GM19099 (cell line): Measurements from ENCODE around the gene PUSL1.
A peak's percentile ranks its signal among the peaks of the same experiment; 100 is the strongest.

Experiments
- POLR2A ChIP-seq: IDR thresholded peaks from 3 replicates; pipeline ENCODE4 v1.6.1; 2011; ENCODE audit warnings: low read depth; ENCODE audit not compliant: insufficient read length; ENCODE audit errors: extremely low read depth

PUSL1 gene

DNA sequence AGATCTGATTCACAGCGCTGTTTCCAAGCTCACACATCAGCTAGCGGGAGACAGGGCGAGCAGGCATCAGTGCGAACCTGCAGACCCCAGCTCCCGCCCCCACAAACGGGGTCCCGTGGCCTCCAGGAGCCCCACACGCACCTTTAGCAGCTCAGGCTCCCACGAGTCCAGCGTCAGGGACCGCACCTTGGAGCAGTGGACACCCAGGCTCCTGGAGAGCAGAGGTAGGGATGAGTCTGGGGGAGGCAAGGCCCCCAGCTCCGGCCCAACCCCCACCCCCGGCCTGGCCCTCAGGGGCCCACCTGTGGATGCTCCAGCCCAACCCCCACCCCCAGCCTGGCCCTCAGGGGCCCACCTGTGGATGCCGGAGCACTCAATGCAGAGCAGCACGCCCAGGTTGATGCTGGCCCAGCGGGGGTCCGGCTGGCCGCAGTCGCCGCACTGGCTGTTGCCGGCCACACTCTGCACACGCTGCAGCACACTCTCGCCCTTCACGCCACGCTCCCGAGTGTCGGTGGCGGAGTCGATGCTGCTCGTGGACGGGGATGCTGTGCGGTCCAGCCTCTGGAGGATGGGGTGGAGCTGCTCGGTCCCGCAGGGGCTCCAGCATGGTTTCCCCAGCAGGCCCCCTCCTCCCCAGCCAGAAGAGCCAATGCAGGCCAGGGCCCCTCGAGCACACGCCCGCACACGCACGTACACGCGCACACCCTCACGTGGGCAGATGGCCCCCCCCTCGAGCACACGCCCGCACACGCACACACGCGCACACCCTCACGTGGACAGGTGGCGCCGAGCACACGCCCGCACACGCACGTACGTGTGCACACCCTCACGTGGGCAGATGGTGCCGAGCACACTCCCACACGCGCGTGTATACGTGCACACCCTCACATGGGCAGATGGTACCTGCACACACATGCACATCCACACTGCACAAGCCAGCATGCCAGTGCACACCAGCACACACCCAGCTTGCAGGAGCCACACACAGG, 12.0 kb upstream of the PUSL1 start:
- TF ChIP-seq POLR2A: no peak

DNA sequence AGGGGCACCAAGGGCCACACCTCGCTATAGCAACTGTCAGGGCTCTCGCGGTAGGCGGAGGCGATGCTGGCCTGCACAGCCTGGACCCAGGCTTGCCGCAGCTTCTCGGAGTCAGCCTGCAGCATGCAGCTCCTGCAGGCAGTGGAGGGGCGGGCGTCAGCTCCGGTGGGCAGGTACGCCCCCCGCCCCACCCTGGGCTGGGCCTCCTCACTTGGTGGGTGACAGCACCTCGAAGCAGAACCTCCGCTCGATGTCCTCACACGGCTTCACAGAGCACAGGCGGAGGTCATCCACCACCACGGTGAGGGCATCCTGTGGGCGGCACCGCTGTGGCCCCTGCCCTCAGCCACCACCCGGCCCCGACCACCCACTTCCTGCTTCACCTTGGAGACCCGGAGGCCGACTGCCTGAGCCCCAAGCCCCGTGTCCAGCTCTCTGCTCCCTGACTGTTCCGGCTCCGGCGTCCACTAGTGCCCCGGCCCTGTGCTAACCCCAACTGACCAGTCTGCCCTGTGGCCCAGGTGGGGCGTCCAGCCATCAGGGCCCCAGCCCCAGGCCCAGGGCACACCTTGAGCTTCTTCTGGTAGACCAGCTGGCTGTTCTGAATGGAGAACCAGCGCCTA, 10.5 kb upstream of the PUSL1 start:
- no peak for TF ChIP-seq POLR2A

DNA sequence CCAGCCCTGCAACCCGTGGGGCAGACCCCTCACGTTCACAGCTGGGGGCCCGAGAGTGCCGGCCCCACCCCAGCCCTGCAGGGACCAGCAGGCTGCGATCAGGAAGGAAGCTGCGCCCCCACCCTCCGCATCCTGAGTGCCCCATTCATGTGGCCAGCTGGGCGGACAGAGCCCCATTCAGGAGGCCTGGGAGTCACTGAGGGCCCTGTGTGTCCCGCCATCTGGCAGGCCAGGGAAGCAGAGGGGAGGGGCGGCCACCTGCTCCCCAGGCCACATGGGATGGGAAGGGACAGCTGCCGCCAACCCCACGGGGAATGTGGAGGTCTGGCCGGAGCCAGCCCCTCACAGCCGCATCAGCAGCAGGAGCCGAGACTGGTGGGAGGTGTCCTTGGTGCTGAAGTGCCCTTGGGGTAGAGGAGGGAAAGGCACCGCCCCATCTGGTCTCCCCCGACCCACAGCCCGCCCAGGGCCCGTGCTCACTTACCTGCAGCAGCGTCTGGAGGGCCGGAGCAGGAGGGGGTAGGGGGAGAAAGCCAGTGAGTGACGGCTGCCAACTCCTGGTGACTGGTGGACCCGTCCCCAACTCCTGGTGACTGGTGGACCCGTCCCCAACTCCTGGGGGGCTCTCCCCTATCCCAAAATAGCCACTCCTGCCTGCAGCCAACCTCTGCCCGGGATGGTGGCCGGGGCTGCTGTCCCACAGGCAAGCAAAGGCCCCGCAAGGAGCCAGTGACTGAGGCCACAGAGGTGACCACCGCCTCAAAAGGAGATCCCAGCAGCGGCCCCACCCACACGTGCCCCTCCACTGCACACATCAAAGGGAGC, 9.3 kb upstream of the PUSL1 start:
- TF ChIP-seq POLR2A: no peak

DNA sequence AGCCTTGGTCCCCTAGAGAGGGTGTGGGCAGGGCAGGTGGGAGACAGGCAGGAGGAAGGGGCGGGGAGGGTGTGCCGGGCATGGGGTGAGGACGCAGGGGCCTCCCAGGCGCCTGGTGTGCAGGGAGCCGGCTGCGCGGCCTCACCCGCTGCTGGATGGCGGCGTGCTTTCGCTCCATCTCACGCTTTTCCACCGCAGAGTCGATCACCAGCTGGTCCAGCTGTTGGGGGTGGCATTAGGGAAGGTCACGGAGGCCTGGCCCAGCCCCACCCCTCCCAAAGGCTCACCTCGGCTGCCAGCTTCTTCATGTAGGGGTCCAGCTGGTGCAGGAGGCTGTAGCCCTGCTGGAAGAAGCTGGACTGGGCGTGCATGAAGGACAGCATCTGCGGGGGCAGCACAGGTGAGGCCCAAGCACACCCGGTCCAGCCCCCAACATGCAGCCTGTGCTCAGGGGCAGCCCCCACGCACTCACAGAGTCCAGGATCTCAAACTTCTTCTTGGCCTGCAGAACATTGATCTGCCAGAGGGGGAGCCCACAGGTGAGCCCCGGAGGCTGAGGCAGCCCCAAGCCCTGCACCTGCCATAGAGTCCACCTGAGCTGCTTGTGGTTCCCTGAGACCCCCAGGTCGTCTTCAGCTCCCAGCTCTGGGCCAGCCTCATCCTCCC, 8.6 kb upstream of the PUSL1 start:
- no peak for TF ChIP-seq POLR2A

DNA sequence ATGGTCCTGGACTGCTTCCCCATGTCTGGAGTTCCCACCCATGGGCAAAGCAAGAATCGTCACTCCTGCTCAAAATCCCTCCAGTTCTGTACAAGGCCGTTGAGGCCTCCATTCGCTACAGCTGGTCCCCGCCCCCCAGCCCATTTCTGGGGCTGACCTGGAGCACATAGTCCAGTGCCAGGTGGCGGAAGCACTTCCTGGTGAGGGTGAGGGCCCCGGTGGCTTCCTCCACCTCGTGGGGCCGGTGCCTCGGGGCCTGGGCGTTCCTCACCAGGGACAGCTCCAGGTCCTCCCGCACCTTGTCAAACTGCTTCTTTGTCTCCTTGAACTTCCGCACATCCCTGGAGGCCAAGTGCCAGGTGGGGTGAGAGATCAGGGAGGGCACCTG, 8.1 kb upstream of the PUSL1 start:
- TF ChIP-seq POLR2A: no peak

DNA sequence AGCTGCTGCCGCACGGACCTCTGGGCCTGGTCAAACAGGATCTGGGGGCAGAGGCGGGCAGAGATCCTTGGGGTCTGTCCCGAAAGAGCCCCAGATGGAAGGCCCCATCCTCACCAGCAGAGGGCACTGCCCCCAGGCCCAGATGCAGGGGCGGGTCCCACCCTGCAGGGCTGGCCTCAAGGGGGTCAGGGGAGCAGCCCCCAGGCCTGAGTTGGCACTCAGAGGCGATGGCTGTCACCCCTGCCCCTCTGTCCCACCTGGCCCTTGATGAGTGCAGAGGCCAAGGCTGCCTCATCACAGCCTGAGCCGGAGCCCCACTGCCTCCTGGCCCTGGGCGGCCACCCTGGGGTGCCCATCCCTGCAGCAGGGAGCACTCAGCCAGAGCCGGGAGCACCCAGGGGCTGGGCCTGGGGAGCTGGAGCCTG, 6.4 kb upstream of the PUSL1 start:
- TF ChIP-seq POLR2A: no peak

DNA sequence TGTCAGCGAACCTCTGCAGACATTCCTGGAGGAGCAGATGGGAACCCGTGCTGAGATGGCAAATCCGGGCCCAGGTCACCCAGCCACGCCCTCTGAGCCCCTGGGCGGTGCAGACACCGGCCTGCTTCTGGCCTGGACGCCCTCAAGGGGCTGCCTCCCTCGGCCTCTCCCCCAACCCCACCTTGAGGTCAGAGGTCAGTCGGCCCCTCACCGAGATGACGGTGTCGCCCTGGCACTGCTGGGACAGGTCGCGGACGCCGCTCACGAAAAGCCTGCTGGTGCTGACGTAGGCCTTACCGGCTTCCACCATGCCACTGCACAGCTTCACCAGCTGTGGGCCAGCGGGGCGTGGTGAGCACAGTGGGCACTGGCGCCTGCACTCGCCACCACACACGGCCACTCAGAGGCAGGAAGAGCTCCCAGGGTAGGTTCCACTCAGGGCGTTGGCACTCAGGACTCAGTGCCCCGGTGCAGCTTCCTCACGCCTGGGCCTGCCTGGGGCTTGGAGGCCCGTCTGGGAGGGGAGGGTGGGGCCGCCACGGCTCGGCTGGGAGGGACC, 5.4 kb upstream of the PUSL1 start:
- TF ChIP-seq POLR2A: no peak

DNA sequence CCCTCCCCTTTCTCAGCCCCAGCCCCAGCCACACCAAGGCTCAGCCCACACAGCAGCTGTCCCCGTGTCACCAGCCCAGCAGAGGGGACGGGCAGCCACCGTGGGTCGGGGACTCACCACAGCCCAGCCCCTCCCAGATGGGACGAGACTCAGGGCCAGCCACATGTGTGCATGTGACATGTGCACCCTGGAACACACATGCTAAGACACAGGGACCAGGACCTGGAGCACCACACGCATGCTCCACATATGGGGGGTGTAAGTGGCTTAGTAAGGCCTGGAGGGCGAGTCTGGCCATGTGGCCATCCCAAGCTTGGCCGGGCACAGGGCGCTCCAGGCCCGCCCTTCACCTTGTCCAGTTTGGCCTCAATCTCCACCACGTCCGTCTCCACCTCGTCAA, 4.7 kb upstream of the PUSL1 start:
- TF ChIP-seq POLR2A: no peak

DNA sequence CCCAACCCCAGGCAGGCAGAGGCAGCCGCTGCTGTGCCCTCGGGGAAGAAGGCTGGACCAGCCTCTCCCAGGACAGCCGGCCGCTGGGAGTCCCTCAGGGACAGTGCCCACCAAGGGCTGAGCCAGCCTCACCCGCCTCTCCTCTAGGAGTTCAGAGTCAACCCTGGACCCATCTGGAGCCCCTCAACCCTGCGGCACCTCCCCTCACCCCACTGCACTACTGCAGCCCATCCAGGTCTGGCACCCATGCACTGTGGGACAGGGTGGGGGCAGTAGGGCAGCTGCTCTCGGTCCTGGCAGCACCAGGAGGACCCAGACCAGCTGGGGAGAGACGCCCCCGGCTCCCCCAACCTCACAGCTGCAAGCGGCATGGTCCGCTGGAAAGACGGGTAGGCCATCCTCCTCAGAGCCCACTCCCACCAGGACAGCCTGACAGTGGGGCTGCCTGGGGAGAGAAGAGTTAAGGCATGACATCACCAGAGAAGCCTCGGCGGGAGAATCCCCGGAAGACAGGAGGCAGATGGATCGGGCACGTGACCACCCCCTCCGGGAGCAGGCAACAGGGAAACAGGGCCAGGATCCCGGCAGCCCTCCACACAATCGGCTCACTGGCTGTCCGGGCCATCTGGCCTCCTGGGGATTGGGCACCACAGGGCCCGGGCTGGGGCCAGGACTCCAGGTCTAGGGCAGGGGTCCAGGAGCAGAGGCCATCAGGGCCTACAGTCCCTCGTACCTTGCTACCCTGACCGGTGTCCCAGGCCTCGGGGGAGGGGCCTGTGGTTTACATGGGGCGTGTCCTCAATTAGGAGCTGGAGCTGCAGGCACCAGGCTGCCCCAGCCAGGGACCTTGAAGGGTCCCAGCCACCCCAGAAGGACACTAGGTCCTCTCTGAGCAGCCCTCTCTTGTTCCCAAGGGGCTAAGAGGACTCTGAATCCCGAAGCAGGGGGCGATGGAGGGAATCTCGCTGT, 3.8 kb upstream of the PUSL1 start:
- TF ChIP-seq POLR2A: no peak

DNA sequence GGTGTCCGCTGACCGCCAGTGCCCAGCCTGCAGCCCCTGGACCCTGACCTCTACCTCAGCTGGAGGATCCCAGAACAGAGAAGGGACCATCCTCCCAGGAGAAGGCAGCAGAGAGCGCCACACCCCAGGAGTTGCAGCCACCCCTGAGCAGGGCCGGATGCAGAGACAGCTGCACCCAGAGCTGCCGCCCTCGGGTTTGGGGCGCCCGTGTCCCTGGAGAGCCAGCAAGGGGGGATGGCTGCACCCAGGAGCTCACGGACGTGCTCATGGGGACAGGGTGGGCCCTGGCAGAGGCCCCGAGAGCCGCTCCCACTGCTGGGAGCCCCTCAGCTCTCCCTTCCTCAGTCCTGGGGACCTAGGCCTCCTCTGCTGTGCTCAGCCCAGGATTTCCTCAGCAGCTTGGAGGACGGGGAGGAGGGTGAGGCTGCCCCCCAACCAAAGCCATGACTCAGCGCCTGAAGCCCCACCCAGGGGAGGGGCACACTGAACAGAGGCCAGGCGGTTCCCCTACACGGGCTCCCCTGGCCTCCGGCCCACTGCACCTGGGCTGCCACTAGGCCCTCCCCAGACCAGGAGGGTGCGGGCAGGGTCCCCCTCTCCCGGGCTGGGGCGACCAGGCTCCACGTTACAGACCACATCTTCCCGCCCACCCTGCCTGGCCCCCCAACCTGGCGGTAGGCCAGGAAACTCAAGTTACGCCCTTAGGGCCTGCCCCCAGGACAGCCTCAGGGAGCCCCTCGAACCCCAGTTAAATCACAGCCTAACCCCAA, 2.9 kb upstream of the PUSL1 start:
- TF ChIP-seq POLR2A: peak; percentile 42

DNA sequence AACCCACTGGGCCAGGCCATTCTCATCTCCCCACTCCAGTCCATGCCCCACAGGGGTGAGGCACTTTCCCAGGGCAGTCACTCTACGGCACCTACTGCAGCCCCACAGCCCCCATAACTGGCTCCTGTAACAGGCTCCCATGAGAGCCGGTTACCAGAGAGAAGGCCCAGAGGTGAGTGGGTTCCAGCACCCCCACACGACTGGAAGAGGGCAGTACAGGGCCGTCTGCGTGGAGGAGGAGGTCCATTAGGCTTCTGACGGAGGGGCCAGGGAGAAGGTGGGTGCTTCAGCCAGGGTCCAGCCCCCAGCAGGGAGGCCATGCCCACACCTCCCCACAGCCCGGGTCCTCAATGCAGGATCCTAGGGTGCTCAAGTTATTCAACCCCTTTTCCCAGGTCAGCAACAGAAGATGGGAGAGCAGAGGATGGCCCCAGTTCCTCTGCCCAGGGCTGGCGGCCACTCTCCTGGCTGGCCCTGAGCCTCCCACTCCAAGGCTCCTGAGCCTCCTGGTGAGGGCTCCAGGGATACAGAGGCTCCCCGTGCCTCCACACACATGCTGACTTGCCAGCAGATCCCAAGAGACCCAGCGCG, 2.2 kb upstream of the PUSL1 start:
- TF ChIP-seq POLR2A: no peak

DNA sequence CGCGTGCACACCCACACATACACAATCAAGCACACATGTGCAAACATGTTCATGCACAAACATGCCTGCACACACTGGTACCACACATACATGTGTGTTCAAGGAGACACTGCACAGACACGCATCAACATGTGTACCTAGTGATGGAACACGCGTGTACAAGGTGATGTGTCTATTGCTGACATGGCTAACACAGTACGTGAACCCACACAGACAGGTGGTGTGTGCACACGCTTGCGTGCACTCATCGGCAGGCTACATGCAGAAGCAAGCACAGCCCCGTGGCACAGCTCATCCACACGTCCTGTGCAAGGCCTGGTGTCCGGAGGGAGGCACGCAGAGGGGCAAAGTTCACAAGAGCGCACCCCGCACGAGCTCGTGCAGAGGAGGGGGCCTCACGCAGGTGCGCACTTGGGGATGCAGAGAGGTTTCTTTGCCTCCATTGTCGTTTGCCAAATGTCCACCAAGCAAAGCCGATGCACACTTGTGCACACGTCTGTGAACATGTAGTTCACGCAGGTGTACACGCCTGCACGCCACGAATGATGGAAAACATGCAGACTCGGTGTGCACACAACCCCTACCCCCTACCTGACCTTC, 1.6 kb upstream of the PUSL1 start:
- no peak for TF ChIP-seq POLR2A

DNA sequence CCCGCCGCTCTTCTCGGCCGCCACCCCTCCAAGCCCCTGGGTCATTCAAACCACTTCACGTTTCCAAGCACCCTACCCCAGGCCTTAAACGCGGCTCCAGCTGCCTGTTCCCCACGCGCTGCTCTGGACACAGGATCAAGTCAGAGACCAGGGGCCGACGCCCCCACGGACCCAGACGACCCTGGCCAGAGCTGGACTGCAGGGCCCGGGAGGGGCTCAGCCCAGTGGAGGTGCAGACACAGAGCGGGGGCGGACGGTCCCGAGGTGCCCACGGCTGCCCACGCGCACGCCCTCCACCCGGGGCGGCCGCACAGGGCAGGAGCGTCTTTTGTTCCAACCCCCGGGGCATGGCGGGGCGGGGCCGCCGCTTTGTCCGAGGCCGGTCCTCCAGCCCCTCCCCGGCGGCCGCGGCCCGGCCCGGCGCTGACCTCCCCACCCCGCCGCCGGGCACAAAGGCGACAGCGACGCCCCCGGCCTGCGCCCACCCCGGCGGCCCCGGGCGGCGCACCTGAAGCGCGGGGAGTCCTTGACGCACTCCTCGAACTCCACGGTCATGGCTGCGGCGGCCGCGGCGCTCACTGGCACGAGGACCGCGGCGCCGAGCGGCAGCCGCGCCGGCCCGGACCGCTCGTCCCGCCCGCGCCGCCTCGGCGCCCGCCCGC, 1.0 kb upstream of the PUSL1 start:
- no peak for TF ChIP-seq POLR2A
